DOHH2 (cell line): Measurements from ENCODE around the gene PCBD2.

Experiments used
- H3F3A ChIP-seq: fragments of 200-600 bp; sonication (generic), shearing (Covaris generic); 2 replicates; pipeline ENCODE4 v1.6.0; 2016; ENCODE audit warnings: antibody characterized with exemption, mild to moderate bottlenecking; ENCODE audit not compliant: control insufficient read depth, insufficient read depth
- H3K27ac ChIP-seq: fragments of 200-600 bp; sonication (generic); 2 replicates; pipeline ENCODE4 v1.5.1; 2014; ENCODE audit warnings: low read depth, mild to moderate bottlenecking, low read length, moderate library complexity
- H3K27me3 ChIP-seq: fragments of 200-600 bp; sonication (generic); 2 replicates; pipeline ENCODE4 v1.6.1; 2014; ENCODE audit warnings: mild to moderate bottlenecking, low read length, mixed read lengths; ENCODE audit not compliant: control insufficient read depth
- H3K36me3 ChIP-seq: fragments of 200-600 bp; sonication (generic); 2 replicates; pipeline ENCODE4 v1.6.1; 2014; ENCODE audit warnings: mild to moderate bottlenecking, low read length, moderate library complexity, mixed read lengths; ENCODE audit not compliant: control insufficient read depth
- H3K4me1 ChIP-seq: fragments of 200-600 bp; sonication (generic); 2 replicates; pipeline ENCODE4 v1.6.1; 2014; ENCODE audit warnings: mild to moderate bottlenecking, low read length, mixed read lengths; ENCODE audit not compliant: control insufficient read depth
- H3K4me2 ChIP-seq: fragments of 200-600 bp; sonication (generic); 2 replicates; pipeline ENCODE4 v1.6.0; 2014; ENCODE audit warnings: mild to moderate bottlenecking, low read length, moderate library complexity
- H3K4me3 ChIP-seq: fragments of 200-600 bp; sonication (generic); 2 replicates; pipeline ENCODE4 v1.5.1; 2014; ENCODE audit warnings: mild to moderate bottlenecking, low read length, mixed read lengths
- H3K79me2 ChIP-seq: fragments of 200-600 bp; sonication (generic); 2 replicates; pipeline ENCODE4 v1.6.1; 2014; ENCODE audit warnings: mild to moderate bottlenecking, low read length, mixed read lengths; ENCODE audit not compliant: control insufficient read depth
- H3K9me2 ChIP-seq: fragments of 200-600 bp; sonication (generic); replicated peaks from 2 replicates; pipeline ENCODE4 v1.6.1; 2014; ENCODE audit warnings: mild to moderate bottlenecking, low read length, mixed read lengths; ENCODE audit not compliant: control insufficient read depth
- H3K9me3 ChIP-seq: fragments of 200-600 bp; sonication (generic); 2 replicates; pipeline ENCODE4 v1.6.1; 2014; ENCODE audit warnings: antibody characterized with exemption, low read length, mixed read lengths; ENCODE audit not compliant: control insufficient read depth, insufficient read depth
- H4K20me1 ChIP-seq: fragments of 200-600 bp; sonication (generic); 2 replicates; pipeline ENCODE4 v1.6.0; 2014; ENCODE audit warnings: low read depth, mild to moderate bottlenecking, antibody characterized with exemption, low read length, moderate library complexity; ENCODE audit not compliant: control insufficient read depth, insufficient read depth
- CTCF ChIP-seq: fragments of 200-600 bp; sonication (generic); IDR thresholded peaks from one replicate; pipeline ENCODE4 v1.5.1; 2014; ENCODE audit warnings: antibody characterized with exemption, mild to moderate bottlenecking, low read depth, low read length; ENCODE audit not compliant: poor library complexity, severe bottlenecking
- EZH2phosphoT487 ChIP-seq: fragments of 200-600 bp; sonication (generic); IDR thresholded peaks from 2 replicates; pipeline ENCODE4 v1.6.1; 2017; ENCODE audit warnings: borderline replicate concordance, mild to moderate bottlenecking, antibody characterized with exemption, low read length, moderate library complexity, mixed read lengths

Gene PCBD2

DNA sequence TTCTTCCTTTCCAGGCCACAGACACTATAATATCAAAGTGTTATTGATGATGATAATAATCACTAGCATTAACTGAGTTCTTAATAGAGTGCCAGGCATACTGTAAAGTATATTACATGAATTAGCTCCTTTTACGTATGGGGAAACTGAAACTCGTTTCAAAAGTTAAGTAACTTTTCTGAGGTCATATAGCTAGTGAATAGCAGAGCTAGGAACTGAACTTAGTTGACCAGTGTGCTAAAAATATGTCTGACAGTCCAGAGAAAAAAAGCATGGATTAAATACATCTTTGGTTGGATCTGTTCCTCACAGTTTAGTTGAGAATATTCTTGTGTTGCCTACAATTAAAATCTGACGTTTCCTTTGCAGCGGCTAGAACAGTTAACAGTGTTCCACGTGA, 44.4 kb downstream of the PCBD2 start:
- Histone ChIP-seq H3K9me3 (peaks cover 2% of the 10 kb centered on the region; the same call in 1 of the 2 replicates), H3K79me2 (no peaks in the 10 kb centered on the region), H3K4me2 (no peak overlapping the region), H3K4me3 (no peak overlapping the region), H3F3A (no peaks in the 10 kb centered on the region), H4K20me1 (no peaks in the 10 kb centered on the region), H3K4me1 (no peaks in the 10 kb centered on the region), H3K27me3 (no peaks in the 10 kb centered on the region), H3K27ac (no peak overlapping the region), H3K9me2 (no peaks in the 10 kb centered on the region), H3K36me3 (0 out of 2 replicates have a peak, but pooled peaks cover 1% of the 10 kb centered on the region)
- TF ChIP-seq EZH2phosphoT487, result no peak
- TF ChIP-seq CTCF, result no peak

DNA sequence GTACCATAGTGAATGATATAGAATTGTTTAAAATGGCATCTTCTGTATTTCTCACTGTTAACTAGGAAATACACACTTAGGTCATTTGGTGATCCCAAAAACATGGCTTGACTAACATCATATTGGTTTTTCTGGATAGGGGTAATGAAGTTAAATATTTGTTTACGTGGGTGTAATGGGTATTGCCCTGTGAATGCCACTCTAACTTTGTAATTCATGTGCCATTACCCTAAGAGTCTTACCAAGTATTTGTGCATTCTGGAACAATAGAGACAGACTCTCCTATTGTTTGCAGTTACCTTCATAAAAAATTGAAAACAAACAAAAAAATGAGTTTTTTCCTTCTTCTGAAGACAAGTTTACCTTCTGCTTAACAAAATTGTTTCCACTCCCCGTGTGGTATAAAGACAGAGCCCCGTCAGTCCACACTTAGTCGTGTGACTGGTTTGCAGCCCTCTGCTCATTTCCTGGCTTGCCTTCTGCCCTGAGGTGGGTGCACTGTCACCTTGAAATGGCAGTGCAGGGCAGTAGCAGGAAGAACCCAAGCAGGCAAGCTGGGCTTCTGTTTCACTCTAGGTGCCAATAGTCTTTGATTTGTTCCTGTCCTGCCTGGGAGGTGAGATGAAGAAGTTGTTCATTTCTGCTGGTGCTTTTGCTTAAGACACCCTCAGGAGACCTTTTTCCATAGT, 53.1 kb downstream of the PCBD2 start:
- no peak for TF ChIP-seq EZH2phosphoT487
- no peak for TF ChIP-seq CTCF
- Histone ChIP-seq H4K20me1 (no peaks in the 10 kb centered on the region; the same call in 1 of the 2 replicates), H3F3A (no peaks in the 10 kb centered on the region), H3K79me2 (no peaks in the 10 kb centered on the region), H3K4me3 (no peak overlapping the region), H3K4me1 (no peaks in the 10 kb centered on the region), H3K9me3 (peaks cover 4% of the 10 kb centered on the region; the same call in 1 of the 2 replicates), H3K27ac (no peak overlapping the region), H3K27me3 (no peaks in the 10 kb centered on the region), H3K4me2 (no peak overlapping the region), H3K9me2 (no peaks in the 10 kb centered on the region), H3K36me3 (peaks cover 18% of the 10 kb centered on the region)

- Histone ChIP-seq H3K27ac (no peak overlapping the region), H3K4me3 (no peak overlapping the region), H3K27me3 (no peaks in the 10 kb centered on the region), H3K4me1 (no peaks in the 10 kb centered on the region), H3K9me3 (peaks cover 4% of the 10 kb centered on the region; the same call in 1 of the 2 replicates), H3K36me3 (peaks cover 18% of the 10 kb centered on the region), H3K79me2 (no peaks in the 10 kb centered on the region), H4K20me1 (no peaks in the 10 kb centered on the region; the same call in 1 of the 2 replicates), H3K4me2 (no peak overlapping the region), H3F3A (no peaks in the 10 kb centered on the region), H3K9me2 (no peaks in the 10 kb centered on the region)
- TF ChIP-seq EZH2phosphoT487 (no peak), CTCF (no peak)
Measured at GRCh38 chr5:134958755-134959154, 53.8 kb downstream of the PCBD2 start.
